Osteoblast (primary cell): ENCODE results near the gene LRBA. TPM values are rescaled to one million over a fixed set of nuclear protein-coding genes. Genes with fewer than 3 reads are reported as not detected.

Experiments
- DNase-seq: peaks from one replicate; pipeline ENCODE4 v3.0.0; 2011; ENCODE audit warnings: low spot score, mixed read lengths; ENCODE audit not compliant: insufficient read length; ENCODE audit errors: missing footprints
- H2AFZ ChIP-seq: 2 replicates; pipeline ENCODE4 v1.6.0; 2011; ENCODE audit warnings: mild to moderate bottlenecking, low read length
- H3K27ac ChIP-seq: 2 replicates; pipeline ENCODE4 v1.5.1; 2011; ENCODE audit warnings: mild to moderate bottlenecking, low read depth, low read length, moderate library complexity
- H3K27me3 ChIP-seq: 2 replicates; pipeline ENCODE4 v1.6.0; 2012; ENCODE audit warnings: mild to moderate bottlenecking, control low read depth, inconsistent platforms, low read length, moderate library complexity; ENCODE audit not compliant: insufficient read depth
- H3K36me3 ChIP-seq: 2 replicates; pipeline ENCODE4 v1.5.1; 2011; ENCODE audit warnings: mild to moderate bottlenecking, low read length, control low read depth, moderate library complexity; ENCODE audit not compliant: insufficient read depth
- H3K4me1 ChIP-seq: 2 replicates; pipeline ENCODE4 v1.5.1; 2011; ENCODE audit warnings: mild to moderate bottlenecking, low read length, control low read depth, moderate library complexity; ENCODE audit not compliant: insufficient read depth
- H3K4me2 ChIP-seq: 2 replicates; pipeline ENCODE4 v1.6.0; 2011; ENCODE audit warnings: mild to moderate bottlenecking, low read length; ENCODE audit not compliant: insufficient read depth
- H3K4me3 ChIP-seq: fragments of 200-600 bp; sonication (generic); 3 replicates; pipeline ENCODE4 v1.5.1; 2012; ENCODE audit warnings: mild to moderate bottlenecking, low read length, inconsistent platforms; ENCODE audit not compliant: insufficient read depth
- H3K79me2 ChIP-seq: 2 replicates; pipeline ENCODE4 v1.6.0; 2012; ENCODE audit warnings: mild to moderate bottlenecking, low read length, control low read depth, inconsistent platforms; ENCODE audit not compliant: insufficient read depth
- H3K9me3 ChIP-seq: 2 replicates; pipeline ENCODE4 v1.5.1; 2011; ENCODE audit warnings: low read depth, low read length, control low read depth
- H4K20me1 ChIP-seq: 2 replicates; pipeline ENCODE4 v1.6.0; 2012; ENCODE audit warnings: mild to moderate bottlenecking, low read length, control low read depth; ENCODE audit not compliant: insufficient read depth
- CTCF ChIP-seq: IDR thresholded peaks from 2 replicates; pipeline ENCODE4 v1.5.1; 2011; ENCODE audit warnings: mild to moderate bottlenecking, low read depth, low read length, moderate library complexity; ENCODE audit errors: extremely low read depth
- total RNA-seq: library from RNA; depleted of rRNA; stranded (reverse); fragments of >200 nt; gene quantifications from 2 replicates; pipeline ENCODE4 v1.2.3, GENCODE V29; 2012

Gene LRBA
- total RNA-seq, 1 donor: 67.3 TPM

- Histone ChIP-seq H3K36me3 (peaks cover 3% of the 10 kb centered on the region), H3K9me3 (no peaks in the 10 kb centered on the region), H4K20me1 (no peaks in the 10 kb centered on the region), H3K27me3 (no peaks in the 10 kb centered on the region), H3K4me1 (peaks cover 28% of the 10 kb centered on the region), H3K4me2 (peak overlapping the region; percentile 17), H3K79me2 (no peaks in the 10 kb centered on the region), H3K4me3 (no peak overlapping the region), H2AFZ (no peak overlapping the region), H3K27ac (no peak overlapping the region)
- TF ChIP-seq CTCF: no peak
- DNase-seq: no peak
Measured at GRCh38 chr4:150219841-150220240, 795.2 kb downstream of the LRBA start.

GRCh38 chr4:150218447-150218846, 796.6 kb downstream of the LRBA start:
- Histone ChIP-seq H3K79me2 (no peaks in the 10 kb centered on the region), H3K36me3 (peaks cover 3% of the 10 kb centered on the region), H3K27me3 (no peaks in the 10 kb centered on the region), H3K4me1 (peaks cover 16% of the 10 kb centered on the region), H3K4me2 (no peak overlapping the region), H3K27ac (no peak overlapping the region), H3K9me3 (no peaks in the 10 kb centered on the region), H3K4me3 (no peak overlapping the region), H2AFZ (no peak overlapping the region), H4K20me1 (no peaks in the 10 kb centered on the region)
- TF ChIP-seq CTCF: no peak
- DNase-seq: no peak

- no peak overlapping the region for H3K4me2 ChIP-seq
- H3K4me1 ChIP-seq: peaks cover 19% of the 10 kb centered on the region
- no peak overlapping the region for H2AFZ ChIP-seq
- peak overlapping the region; percentile 52 for H3K27ac ChIP-seq
- no peak for DNase-seq
- no peaks in the 10 kb centered on the region for H3K27me3 ChIP-seq
- TF ChIP-seq CTCF: no peak
- H3K4me3 ChIP-seq: no peak overlapping the region
- no peaks in the 10 kb centered on the region for H3K9me3 ChIP-seq
- H4K20me1 ChIP-seq: no peaks in the 10 kb centered on the region
- H3K79me2 ChIP-seq: no peaks in the 10 kb centered on the region
- peaks cover 3% of the 10 kb centered on the region for H3K36me3 ChIP-seq
Measured at GRCh38 chr4:150217808-150218207, 797.3 kb downstream of the LRBA start.

GRCh38 chr4:150217192-150217591, 797.9 kb downstream of the LRBA start:
- peak; percentile 59 for TF ChIP-seq CTCF
- H3K4me1 ChIP-seq: peaks cover 20% of the 10 kb centered on the region
- H4K20me1 ChIP-seq: no peaks in the 10 kb centered on the region
- peak overlapping the region; percentile 44 for H2AFZ ChIP-seq
- DNase-seq: peak; percentile 86
- no peak overlapping the region for H3K4me3 ChIP-seq
- H3K36me3 ChIP-seq: peaks cover 5% of the 10 kb centered on the region
- H3K9me3 ChIP-seq: no peaks in the 10 kb centered on the region
- H3K27ac ChIP-seq: peak overlapping the region; percentile 52
- H3K27me3 ChIP-seq: no peaks in the 10 kb centered on the region
- no peaks in the 10 kb centered on the region for H3K79me2 ChIP-seq
- H3K4me2 ChIP-seq: peak overlapping the region; percentile 27
